Stimulated activated CD4-positive, alpha-beta T cell treated with anti-CD3 and anti-CD28 coated beads, Interleukin-12 subunit alpha, Interleukin-12 subunit beta, amount 100 ng/mL, for 24 hours (primary cell): ENCODE results near the gene GADD45A.

Experiments
- DNase-seq, 2 experiments: peaks; one replicate each; pipeline ENCODE4 v3.0.0-alpha.2; 2020; ENCODE audit warnings: low read depth in 2 of 2

GADD45A gene

DNA sequence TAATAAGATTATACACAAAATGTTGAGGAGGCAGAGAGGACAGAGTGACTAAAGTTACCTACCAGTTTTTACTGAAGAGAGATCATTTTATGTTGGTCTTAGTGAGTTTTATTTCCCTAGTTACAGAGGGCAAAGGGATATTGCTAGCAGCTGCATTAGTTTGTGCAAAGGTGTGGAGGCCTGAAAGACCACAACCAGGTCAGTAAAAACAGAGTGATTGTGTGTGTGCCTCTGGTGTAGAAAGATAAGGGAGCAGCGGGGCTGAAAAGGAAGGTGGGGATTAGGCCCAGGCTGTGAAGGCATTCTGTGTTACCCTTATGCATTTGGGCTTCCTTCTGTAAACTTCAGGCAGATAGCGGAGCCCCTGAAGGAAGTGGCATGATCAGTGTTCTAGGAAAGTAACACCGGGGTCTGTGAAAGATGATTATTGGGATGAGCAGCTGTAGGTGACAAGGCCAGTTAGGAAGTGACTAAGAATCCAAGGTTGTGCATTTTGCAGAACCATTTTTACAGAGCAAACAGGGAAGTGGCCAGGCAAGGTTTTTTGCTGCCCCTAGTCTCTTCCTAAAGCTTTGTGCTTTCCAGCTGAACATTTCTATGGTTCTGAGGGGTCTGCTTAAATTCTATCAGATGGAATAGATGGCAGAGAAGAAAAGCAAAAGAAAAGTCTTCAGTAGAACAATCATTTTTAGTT is 3.7 kb downstream of the GADD45A start:
- no peak for DNase-seq

- DNase-seq: no peak
Observed at GRCh38 chr1:67689267-67690017, 4.4 kb downstream of the GADD45A start.

DNA sequence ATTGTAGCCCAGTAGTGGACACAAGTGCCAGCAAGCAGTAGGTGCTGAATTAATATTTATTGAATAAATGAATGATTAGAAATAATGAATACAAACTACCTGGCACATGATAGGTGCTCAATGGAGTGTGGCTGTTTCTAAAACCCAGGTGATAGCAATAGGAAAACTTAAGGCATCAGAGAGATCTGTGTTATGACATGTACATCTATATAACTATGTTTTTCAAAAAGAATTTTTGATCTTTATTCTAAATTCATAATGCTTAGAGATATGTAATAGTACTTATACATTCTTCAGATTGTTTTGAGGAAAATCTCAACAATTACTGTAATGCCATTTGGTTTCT is 5.0 kb downstream of the GADD45A start:
- no peak for DNase-seq

- no peak for DNase-seq
Observed at GRCh38 chr1:67690411-67690810, 5.4 kb downstream of the GADD45A start.

DNA sequence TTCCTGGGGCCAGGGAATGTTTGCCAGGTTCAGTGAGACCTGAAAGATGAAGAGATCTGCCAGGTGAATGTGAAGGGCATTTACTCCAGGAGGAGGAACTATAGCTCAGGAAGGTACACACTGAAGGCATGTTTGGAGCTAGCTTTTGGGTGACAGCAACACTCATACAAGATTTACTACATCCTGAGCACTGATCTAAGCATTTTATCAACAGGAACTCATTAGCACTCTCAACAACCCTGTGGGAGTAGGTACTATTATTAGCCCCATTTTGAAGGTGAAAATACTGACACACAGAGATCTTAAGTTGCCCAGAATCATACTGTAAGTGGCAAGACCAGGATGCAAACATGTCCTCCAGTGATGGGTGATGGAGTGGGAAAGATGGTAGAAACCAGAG is 6.7 kb downstream of the GADD45A start:
- no peak for DNase-seq

- DNase-seq: no peak
Observed at GRCh38 chr1:67695963-67696362, 11.0 kb downstream of the GADD45A start.

DNA sequence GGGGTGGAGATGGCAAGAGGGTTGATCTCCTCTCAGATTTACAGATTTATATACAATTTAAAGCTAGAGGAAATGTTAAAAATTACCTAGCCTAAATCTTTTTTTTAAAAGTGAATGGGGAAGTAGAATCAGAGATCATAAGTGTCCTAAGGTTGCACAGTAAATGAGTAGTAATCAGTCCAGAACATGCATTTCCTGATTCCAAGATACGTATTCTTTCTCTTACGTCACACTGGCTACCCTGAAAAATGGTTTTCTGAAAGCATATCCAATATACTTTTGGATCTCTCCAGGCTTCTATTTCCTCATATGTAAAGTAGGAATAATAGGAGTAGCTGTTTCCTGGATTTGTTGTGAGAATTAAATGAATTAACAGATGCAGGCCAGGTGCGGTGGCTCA is 11.7 kb downstream of the GADD45A start:
- DNase-seq: no peak

DNA sequence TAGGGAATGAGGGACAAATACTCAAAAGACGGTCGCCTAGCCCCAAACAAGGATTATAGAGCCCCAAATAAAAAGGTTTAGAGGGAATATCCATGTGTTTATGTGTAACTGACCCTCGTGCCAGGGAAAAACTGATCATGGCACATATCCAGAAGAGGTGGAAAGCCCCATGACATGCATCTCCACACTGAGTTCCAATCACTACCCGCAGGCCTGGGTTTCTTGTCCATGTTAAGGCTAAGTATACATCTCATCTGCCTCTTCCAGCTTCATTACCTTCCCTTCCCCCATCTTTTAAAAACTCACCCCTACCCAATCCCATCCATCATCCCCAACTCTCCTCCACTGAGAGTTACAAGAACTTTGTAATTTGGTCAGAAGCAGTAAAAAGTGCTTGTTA is 15.2 kb downstream of the GADD45A start:
- no peak for DNase-seq

DNA sequence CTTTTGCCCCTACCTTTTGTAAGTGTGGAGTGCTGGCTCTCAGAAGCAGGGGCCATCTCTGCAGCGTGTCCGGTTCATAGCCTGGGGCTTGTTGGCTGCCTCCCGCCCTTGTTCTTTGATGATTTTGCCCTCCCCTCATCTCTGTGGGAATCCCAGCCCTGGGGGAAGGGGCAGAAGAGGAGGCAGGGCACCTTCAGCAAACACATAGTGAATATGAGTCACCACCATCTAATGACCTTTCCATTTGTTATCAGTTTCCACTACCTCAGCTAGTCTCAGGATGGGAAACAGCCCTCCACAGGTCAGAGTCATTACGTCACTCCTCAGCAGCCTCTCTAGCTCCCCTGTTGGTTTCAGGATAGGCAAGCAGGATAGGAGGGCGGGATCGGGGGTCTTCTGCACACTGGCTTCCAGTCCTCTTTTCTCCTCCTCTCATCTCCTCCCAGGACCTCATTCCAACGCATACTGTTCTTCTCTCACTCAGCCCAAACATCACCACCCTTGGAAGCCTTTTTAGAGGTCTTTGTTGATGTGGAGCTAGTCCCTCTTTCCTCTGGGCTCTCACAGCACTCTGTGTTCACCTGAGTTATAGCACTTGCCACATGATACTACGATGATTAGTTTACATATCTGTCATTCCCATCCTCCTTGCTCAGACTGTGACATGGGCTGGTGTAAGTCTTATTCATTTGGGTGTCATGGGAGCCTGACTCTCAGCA is 15.8 kb downstream of the GADD45A start:
- DNase-seq: peak in 1 of 2 experiments; percentile 4

DNA sequence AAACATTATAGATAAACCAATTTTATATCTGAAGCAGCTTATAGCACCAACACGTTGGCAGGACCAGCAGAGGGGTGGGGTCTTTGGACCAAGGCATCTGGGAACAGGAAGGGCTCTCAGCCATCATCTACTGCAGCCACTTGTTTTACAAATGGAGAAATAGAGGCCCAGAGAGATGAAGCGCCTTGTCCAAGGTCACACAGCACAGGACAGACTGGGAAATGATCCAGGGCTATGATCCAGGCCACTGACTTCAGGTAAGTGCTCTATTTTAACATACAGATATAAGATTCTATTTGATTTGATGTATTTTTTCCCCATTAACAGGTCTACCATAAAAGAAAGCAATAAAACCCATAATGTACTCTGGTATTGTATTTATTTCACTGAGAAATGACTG is 16.9 kb downstream of the GADD45A start:
- DNase-seq: no peak

DNA sequence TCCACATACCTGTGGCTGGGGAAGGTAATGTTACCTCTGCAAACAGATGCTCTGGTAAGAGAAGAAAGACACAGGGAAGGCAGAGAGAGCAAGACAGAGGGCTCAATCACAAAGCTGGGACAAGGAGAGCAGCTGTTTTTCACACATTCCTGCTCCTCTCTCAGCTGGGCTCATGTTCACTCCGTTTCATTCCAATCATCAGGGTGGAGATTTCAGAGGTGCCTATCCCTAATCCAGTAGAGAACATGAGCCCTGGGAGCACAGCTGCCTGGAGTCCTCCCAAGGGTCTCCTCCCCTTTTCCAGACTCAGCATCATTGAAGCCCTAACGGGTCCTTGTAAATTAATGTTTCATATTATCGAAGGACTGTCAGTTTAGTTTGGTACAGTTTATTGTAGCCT is 19.4 kb downstream of the GADD45A start:
- DNase-seq: no peak

DNA sequence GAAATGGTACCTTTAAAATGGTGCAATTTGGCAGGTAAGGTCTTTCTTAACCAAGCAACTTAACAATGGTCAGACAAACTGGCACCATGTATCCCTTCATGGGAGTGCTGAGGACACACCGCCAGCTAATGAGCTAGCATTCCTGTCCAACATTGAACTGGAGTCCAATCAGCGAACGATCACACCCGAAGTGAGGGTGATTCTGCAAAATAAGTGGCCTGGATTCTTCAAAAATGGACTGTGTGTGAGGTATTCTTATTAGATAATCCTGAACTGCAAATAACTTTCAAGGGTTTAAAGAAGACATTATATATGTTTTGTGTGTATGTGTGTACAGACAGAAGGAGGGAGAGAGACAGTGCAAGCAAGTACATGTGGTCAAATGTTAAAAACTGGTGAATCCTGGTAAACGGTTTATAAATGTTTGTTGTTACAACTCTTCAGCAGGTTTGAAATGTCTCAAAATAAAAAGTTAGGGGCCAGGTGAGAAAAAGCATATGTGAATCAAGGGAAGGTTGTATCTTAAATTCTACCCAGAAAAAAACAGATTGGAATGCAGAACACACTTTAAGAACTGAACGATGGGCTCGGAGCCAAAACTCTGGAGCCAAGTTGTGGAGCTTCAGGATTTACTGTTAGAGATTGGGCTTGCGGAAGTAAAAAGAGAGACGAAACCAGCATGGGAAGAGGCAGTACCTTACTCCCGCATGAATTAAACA is 20.9 kb downstream of the GADD45A start:
- no peak for DNase-seq

DNA sequence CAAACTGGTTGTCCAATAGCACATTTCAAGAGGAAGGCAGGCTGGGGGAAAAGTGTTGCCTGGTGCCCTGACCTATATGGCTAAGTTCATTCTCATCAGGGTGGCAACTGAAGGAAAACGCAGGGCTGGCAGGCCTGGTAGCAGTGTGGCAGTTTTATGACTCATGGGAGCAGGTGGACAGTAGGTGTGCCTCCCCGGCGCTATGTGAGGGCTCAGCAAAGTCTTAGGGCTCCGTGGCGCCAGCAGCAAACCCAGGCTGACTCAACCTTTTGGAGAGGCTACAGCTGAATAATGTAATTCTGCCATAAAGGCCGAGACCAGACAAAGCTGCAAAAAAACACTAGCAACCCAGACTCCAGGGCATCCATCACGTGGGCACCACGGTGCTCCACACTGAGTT is 23.6 kb downstream of the GADD45A start:
- DNase-seq: no peak

DNA sequence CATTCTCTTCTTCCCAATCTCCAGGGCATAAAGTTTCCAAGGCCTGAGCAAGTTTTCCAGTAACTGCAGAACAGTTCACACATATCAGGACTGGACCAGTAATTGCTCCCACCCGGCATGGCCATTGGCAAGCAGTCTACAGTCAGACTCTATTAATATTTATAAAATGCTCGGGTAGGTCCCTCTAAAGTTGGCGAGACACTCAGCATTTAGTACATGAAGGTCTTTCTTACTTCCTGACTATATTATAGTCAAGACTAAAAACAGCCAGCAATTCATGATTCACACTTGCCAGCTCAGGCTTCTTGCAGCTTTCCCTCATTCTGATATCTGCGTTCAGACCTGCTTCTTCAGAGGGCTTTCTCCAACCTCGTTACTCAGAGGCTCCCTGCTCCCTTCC is 25.4 kb downstream of the GADD45A start:
- DNase-seq: no peak

DNA sequence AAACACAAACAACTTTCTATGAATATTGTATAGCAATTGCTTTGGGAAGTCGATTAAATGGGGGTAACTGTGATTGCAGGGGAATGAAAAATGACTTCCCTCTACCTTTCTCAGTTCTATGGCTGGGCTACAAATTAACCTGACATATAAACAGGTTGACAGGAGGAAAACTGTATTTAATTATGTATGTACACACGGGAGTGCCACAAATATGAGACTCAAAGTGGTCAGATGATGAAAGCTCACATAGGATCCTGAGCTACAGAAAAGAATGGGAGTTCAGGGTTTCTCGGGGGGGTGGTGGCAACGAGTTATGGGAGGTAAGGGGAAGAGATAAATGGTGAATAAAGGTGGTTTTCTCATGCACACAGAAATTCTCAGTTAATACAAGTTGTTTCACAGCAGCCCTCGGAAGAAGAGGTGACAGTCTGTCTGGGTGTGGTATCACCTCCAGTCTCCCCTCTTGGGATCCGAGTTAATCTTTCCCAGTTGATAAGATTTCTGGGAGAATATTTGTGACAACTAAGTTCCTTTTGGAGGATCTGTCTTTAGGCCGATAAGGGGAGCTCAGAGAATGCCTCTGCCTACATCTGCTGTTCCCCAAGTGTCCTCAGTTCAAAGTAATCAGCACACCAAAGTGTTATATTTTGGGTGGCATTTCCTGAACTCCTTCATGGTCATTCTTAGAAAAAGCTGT is 26.3 kb downstream of the GADD45A start:
- DNase-seq: no peak

DNA sequence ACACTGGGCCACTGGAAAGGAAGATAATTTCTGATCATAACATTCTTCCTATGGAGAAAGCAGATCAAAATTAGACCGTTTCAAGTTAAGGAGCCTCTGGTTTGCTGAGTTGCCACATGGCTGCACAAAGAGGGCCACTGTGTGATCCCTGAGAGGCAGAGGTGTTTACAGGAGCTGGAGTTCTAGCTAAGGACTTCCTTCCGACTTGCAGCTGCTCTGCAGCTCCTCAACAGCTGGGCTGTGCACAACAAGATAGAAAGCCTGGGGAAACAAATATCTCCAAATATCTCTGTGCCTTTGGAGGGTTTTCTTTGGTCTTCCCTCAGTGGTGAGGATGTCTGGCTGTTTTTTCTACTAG is 26.8 kb downstream of the GADD45A start:
- DNase-seq: no peak

- DNase-seq: no peak
Observed at GRCh38 chr1:67713057-67713846, 28.3 kb downstream of the GADD45A start.

DNA sequence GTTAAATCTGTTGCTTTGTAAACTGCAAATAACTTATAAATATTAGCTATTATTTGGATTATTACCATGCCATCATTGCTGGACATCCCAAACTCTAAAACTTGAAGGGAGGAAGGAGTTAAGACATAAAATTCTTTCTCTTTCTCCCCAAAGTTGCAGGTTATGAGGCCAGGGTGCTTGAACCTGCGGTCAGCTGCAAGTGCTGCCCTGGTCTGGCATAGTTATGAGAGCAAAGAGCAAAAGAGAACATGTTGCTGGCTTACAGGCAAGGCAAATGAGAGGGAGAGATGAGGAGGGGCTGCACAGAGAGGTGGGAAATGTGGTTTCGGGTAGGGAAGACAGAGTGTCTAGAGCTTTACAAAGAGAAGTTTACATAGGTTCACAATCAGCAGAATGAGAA is 30.8 kb downstream of the GADD45A start:
- DNase-seq: no peak

- DNase-seq: no peak
Observed at GRCh38 chr1:67716800-67717199, 31.8 kb downstream of the GADD45A start.

- DNase-seq: no peak
Observed at GRCh38 chr1:67717876-67718275, 32.9 kb downstream of the GADD45A start.
